Hepatocyte (in vitro differentiated cells): ENCODE data around the gene TRAM2.

Experiments
- CTCF ChIP-seq: fragments of 200-600 bp; sonication (generic); IDR thresholded peaks from 2 replicates; pipeline ENCODE4 v1.5.1; 2016; ENCODE audit warnings: antibody characterized with exemption, mild to moderate bottlenecking; ENCODE audit not compliant: poor library complexity
- EZH2 ChIP-seq: fragments of 200-600 bp; sonication (generic); IDR thresholded peaks from 2 replicates; pipeline ENCODE4 v1.6.1; 2016; ENCODE audit warnings: antibody characterized with exemption, mild to moderate bottlenecking, borderline replicate concordance

- TF ChIP-seq CTCF (no peak), EZH2 (no peak)
Observed at GRCh38 chr6:52526634-52527033, 50.2 kb downstream of the TRAM2 start.
